Measurements from ENCODE around the gene ERC1.
"Not testable (repeated sequence)": the region's sequence is repeated elsewhere in the genome, so short reads cannot be mapped to it uniquely, and the experiment has no call there.

Gene ERC1

DNA sequence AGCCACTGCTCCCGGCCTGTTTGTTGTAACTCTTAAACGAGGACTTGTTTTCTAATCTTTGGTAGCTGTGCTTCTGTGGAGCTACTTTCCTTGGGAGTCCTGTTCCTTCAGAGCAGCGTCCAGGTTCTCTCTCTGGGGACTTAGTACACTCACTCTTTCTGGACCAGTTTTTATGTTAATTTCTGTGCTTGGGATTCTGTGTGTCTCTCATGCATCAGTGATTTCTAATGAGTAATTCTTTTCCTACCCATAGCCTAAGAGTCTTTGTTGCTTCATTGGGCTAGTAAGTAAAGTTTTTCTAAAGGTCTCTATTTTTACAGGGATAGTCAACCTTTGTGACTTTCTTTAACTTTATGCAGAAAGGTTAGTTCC lies 314.0 kb downstream of the ERC1 start:
- no peaks in the 10 kb centered on the region for H3K4me1 ChIP-seq (ENCODE audit: control insufficient read depth, insufficient read depth, low read length)
- no peaks in the 10 kb centered on the region for H3K36me3 ChIP-seq (ENCODE audit: control insufficient read depth, insufficient read depth, low read length)
- H3K4me3 ChIP-seq (ENCODE audit: low read depth, low read length): no peak overlapping the region
- H3K27ac ChIP-seq (ENCODE audit: low read depth, low read length): no peak overlapping the region
- H3K9me3 ChIP-seq (ENCODE audit: control insufficient read depth, insufficient read depth, low read depth, low read length): peaks cover under 1% of the 10 kb centered on the region; the same call in 1 of the 2 replicates
- H3K27me3 ChIP-seq (ENCODE audit: control insufficient read depth, insufficient read depth, low read length): no peaks in the 10 kb centered on the region
- H3K9ac ChIP-seq (ENCODE audit: low read length): no peak overlapping the region

DNA sequence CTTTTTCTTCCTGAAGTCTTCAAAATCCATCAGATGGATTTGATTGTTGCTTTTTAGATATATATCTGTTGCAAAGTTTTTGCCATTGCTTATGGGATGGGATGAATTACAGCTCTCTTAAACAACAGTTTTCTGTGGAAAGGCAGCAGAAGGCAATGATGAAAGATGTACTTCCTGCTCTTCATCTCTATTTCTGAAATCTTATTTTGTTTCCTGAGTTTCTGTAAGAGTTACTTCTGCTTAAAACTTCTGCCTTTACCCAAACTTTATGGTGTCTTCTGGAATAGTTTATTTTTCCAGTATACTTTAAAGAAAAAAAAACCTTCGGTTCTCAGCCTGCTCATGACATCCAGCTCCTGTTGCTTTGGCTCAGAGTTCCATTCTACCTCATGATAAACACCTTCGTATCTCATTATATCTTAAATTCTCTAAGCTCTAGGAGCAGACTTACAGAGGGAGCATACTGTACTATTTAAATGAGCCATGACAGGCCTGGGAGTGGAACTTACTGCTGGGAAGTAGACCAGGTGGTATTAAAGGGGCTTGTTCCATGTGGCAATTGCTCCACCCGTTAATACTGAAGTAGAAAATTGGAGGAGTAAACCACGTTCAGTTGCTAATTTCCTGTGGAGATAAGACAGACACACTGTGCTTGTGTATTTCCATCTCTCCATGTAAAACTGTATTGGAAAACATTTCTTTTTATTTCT lies 314.9 kb downstream of the ERC1 start:
- Histone ChIP-seq H3K9ac (ENCODE audit: low read length) (no peak overlapping the region), H3K27me3 (ENCODE audit: control insufficient read depth, insufficient read depth, low read length) (no peaks in the 10 kb centered on the region), H3K9me3 (ENCODE audit: control insufficient read depth, insufficient read depth, low read depth, low read length) (no peaks in the 10 kb centered on the region), H3K36me3 (ENCODE audit: control insufficient read depth, insufficient read depth, low read length) (no peaks in the 10 kb centered on the region), H3K27ac (ENCODE audit: low read depth, low read length) (no peak overlapping the region), H3K4me3 (ENCODE audit: low read depth, low read length) (no peak overlapping the region), H3K4me1 (ENCODE audit: control insufficient read depth, insufficient read depth, low read length) (no peaks in the 10 kb centered on the region)

DNA sequence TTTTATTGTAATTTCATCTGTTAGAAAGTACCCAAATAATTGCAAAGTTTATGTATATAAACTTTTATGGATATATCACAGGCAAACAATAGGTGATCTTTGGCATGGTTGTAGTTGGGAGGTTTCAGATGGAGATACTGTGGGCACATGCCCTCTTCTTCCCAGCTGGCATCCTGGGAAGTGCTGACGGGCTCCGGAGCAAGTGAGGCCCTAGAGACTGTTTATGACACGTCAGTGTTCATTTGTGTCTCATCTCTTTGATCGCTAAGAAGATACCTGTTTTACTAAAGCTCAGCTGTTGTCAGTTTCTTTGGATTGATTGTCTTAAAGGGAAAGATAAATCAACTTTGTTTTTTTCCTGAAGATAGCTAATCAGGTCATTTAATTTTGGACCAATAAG lies 315.8 kb downstream of the ERC1 start:
- H3K4me1 ChIP-seq (ENCODE audit: control insufficient read depth, insufficient read depth, low read length): no peaks in the 10 kb centered on the region
- no peaks in the 10 kb centered on the region for H3K27me3 ChIP-seq (ENCODE audit: control insufficient read depth, insufficient read depth, low read length)
- no peak overlapping the region for H3K27ac ChIP-seq (ENCODE audit: low read depth, low read length)
- no peak overlapping the region for H3K4me3 ChIP-seq (ENCODE audit: low read depth, low read length)
- no peaks in the 10 kb centered on the region for H3K36me3 ChIP-seq (ENCODE audit: control insufficient read depth, insufficient read depth, low read length)
- no peak overlapping the region for H3K9ac ChIP-seq (ENCODE audit: low read length)
- H3K9me3 ChIP-seq (ENCODE audit: control insufficient read depth, insufficient read depth, low read depth, low read length): no peaks in the 10 kb centered on the region

DNA sequence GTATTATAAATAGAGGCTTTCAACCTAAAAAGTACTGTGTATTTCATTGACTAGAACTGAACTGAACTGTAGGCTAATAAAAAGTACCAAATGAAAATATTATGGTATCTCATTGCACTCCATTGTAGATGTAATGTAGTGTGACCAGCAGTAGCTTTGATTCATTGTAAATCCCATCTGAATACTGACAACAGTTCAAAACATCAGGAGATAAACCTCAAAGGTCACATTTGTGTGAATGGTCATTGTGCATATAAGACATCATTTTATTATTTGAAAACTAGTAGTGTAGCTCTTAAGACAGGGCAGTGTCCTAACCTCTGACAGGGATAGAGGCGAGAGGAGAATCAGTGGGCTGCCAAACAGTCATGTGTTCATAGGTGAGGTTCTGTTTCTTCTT lies 316.8 kb downstream of the ERC1 start:
- Histone ChIP-seq H3K9ac (ENCODE audit: low read length) (no peak overlapping the region), H3K9me3 (ENCODE audit: control insufficient read depth, insufficient read depth, low read depth, low read length) (no peaks in the 10 kb centered on the region), H3K4me1 (ENCODE audit: control insufficient read depth, insufficient read depth, low read length) (no peaks in the 10 kb centered on the region), H3K27me3 (ENCODE audit: control insufficient read depth, insufficient read depth, low read length) (no peaks in the 10 kb centered on the region), H3K4me3 (ENCODE audit: low read depth, low read length) (no peak overlapping the region), H3K27ac (ENCODE audit: low read depth, low read length) (no peak overlapping the region), H3K36me3 (ENCODE audit: control insufficient read depth, insufficient read depth, low read length) (no peaks in the 10 kb centered on the region)

DNA sequence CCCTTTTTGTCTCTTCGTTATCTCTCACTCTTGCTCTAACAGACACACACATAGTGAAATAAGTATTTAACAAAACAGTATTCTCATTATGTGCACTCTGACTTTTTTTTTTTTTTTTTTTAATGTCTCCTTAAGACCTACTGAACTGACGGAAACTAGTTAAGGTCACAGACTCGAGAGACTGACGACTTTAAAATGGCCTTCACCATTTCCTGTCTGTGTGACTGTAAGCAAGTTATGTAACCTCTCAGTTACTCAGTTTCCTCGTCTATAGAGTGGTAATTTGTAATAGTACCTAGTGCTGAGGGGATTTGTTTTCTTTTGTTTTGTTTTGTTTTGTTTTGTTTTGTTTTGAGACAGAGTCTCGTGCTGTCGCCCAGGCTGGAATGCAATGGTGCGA lies 318.6 kb downstream of the ERC1 start:
- H3K36me3 ChIP-seq (ENCODE audit: control insufficient read depth, insufficient read depth, low read length): peaks cover 3% of the 10 kb centered on the region; the same call in 1 of the 2 replicates
- H3K9ac ChIP-seq (ENCODE audit: low read length): no peak overlapping the region
- no peaks in the 10 kb centered on the region for H3K9me3 ChIP-seq (ENCODE audit: control insufficient read depth, insufficient read depth, low read depth, low read length)
- H3K4me3 ChIP-seq (ENCODE audit: low read depth, low read length): no peak overlapping the region
- no peaks in the 10 kb centered on the region for H3K27me3 ChIP-seq (ENCODE audit: control insufficient read depth, insufficient read depth, low read length)
- H3K27ac ChIP-seq (ENCODE audit: low read depth, low read length): no peak overlapping the region
- H3K4me1 ChIP-seq (ENCODE audit: control insufficient read depth, insufficient read depth, low read length): no peaks in the 10 kb centered on the region

DNA sequence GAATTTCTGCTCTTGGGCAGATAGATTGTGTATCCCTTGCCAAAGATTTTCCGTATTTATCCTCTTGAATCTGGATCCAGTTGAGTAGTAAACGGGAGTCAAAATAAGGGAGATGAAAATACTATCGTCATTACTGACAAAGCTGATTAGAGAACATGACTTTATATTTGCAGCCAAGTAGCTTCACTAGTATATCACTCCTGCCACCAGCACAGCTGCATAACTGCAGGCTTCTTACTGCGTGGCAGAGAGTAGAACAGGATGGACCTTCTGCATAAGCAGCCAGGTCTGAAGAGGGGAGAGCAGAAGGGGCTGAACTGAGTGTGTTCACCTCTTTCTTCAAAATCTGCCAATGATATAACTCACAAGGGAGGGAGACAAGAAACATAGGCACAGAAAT lies 319.6 kb downstream of the ERC1 start:
- no peak overlapping the region for H3K4me3 ChIP-seq (ENCODE audit: low read depth, low read length)
- no peaks in the 10 kb centered on the region for H3K4me1 ChIP-seq (ENCODE audit: control insufficient read depth, insufficient read depth, low read length)
- no peaks in the 10 kb centered on the region for H3K9me3 ChIP-seq (ENCODE audit: control insufficient read depth, insufficient read depth, low read depth, low read length)
- no peak overlapping the region for H3K9ac ChIP-seq (ENCODE audit: low read length)
- H3K27me3 ChIP-seq (ENCODE audit: control insufficient read depth, insufficient read depth, low read length): no peaks in the 10 kb centered on the region
- H3K27ac ChIP-seq (ENCODE audit: low read depth, low read length): no peak overlapping the region
- H3K36me3 ChIP-seq (ENCODE audit: control insufficient read depth, insufficient read depth, low read length): peaks cover 3% of the 10 kb centered on the region; the same call in 1 of the 2 replicates

DNA sequence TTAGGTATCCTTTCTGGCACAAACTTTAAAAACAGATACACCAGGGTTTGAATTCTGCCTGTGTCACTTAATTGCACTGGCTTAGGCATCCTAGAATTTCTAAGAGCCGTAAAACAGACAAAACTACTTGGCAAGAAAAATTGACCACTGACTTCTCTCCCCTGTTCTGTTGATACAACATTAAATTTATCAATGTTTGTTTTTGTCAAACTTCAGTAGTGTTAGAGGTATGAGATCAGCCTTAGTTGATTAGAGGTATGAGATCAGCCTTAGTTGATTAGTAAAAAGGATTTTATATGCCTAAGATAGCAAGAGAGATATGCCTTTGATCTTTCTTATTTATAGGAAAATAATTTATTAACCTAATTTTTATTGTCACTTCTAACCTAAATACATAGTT lies 320.1 kb downstream of the ERC1 start:
- H3K36me3 ChIP-seq (ENCODE audit: control insufficient read depth, insufficient read depth, low read length): peaks cover 3% of the 10 kb centered on the region; the same call in 1 of the 2 replicates
- no peak overlapping the region for H3K4me3 ChIP-seq (ENCODE audit: low read depth, low read length)
- H3K27me3 ChIP-seq (ENCODE audit: control insufficient read depth, insufficient read depth, low read length): no peaks in the 10 kb centered on the region
- H3K9me3 ChIP-seq (ENCODE audit: control insufficient read depth, insufficient read depth, low read depth, low read length): no peaks in the 10 kb centered on the region
- no peaks in the 10 kb centered on the region for H3K4me1 ChIP-seq (ENCODE audit: control insufficient read depth, insufficient read depth, low read length)
- H3K27ac ChIP-seq (ENCODE audit: low read depth, low read length): no peak overlapping the region
- H3K9ac ChIP-seq (ENCODE audit: low read length): no peak overlapping the region

DNA sequence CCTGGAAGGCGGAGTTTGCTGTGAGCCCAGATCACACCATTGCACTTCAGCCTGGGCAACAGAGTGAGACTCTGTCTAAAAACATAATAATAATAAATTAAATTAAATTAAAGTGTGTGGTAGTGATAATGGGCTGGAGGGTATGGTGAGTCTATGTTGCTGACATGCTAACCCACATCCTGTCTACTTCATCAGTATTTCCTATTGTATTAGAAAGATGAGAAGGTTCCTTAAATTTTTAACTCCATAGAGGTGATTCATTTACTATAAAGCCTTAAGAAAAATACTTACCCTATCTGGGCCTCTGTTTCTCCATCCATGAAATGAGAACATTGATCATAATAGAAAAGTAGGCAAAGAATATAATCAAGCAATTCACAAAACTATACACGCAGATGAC lies 322.9 kb downstream of the ERC1 start:
- H3K4me1 ChIP-seq (ENCODE audit: control insufficient read depth, insufficient read depth, low read length): peaks cover 8% of the 10 kb centered on the region
- H3K36me3 ChIP-seq (ENCODE audit: control insufficient read depth, insufficient read depth, low read length): peaks cover 3% of the 10 kb centered on the region; the same call in 1 of the 2 replicates
- H3K9me3 ChIP-seq (ENCODE audit: control insufficient read depth, insufficient read depth, low read depth, low read length): no peaks in the 10 kb centered on the region
- no peak overlapping the region for H3K4me3 ChIP-seq (ENCODE audit: low read depth, low read length)
- H3K27ac ChIP-seq (ENCODE audit: low read depth, low read length): no peak overlapping the region
- no peaks in the 10 kb centered on the region for H3K27me3 ChIP-seq (ENCODE audit: control insufficient read depth, insufficient read depth, low read length)
- H3K9ac ChIP-seq (ENCODE audit: low read length): no peak overlapping the region

DNA sequence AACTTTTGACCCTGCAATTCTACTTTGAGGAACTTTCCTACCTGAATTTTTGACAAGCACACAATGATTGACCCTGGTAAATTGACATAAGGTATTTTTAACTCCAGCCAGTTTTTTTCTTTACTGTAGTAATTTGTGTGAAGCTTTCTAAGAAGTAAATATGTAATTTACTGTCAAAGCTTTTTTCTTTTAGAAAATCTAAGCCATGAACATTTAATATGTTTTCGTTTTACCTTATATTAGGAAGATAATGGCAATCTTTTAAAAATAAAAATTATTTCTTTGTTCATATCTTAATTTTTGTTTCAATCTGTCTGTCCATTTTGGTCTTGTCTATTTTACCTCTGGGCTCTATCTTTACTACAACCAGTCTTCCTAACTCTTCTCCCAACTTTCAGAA lies 323.5 kb downstream of the ERC1 start:
- Histone ChIP-seq H3K9me3 (ENCODE audit: control insufficient read depth, insufficient read depth, low read depth, low read length) (no peaks in the 10 kb centered on the region), H3K4me3 (ENCODE audit: low read depth, low read length) (no peak overlapping the region), H3K27ac (ENCODE audit: low read depth, low read length) (no peak overlapping the region), H3K36me3 (ENCODE audit: control insufficient read depth, insufficient read depth, low read length) (peaks cover 3% of the 10 kb centered on the region; the same call in 1 of the 2 replicates), H3K4me1 (ENCODE audit: control insufficient read depth, insufficient read depth, low read length) (peaks cover 14% of the 10 kb centered on the region), H3K27me3 (ENCODE audit: control insufficient read depth, insufficient read depth, low read length) (no peaks in the 10 kb centered on the region), H3K9ac (ENCODE audit: low read length) (no peak overlapping the region)

DNA sequence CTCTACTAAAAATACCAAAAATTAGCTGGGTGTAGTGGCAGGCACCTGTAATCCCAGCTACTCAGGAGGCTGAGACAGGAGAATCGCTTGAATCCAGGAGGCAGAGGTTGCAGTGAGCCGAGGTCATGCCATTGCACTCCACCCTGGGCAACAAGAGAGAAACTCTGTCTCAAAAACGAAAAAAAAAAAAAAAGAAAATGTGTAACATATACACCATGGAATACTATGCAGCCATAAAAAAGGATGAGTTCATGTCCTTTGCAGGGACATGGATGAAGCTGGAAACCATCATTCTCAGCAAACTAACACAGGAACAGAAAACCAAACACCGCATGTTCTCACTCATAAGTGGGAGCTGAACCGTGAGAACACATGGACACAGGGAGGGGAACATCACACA lies 326.0 kb downstream of the ERC1 start:
- not testable (repeated sequence) for H3K36me3 ChIP-seq (ENCODE audit: control insufficient read depth, insufficient read depth, low read length); H3K4me3 ChIP-seq (ENCODE audit: low read depth, low read length); H3K27me3 ChIP-seq (ENCODE audit: control insufficient read depth, insufficient read depth, low read length); H3K27ac ChIP-seq (ENCODE audit: low read depth, low read length); H3K9me3 ChIP-seq (ENCODE audit: control insufficient read depth, insufficient read depth, low read depth, low read length); H3K9ac ChIP-seq (ENCODE audit: low read length)
- peaks cover 14% of the 10 kb centered on the region for H3K4me1 ChIP-seq (ENCODE audit: control insufficient read depth, insufficient read depth, low read length)

DNA sequence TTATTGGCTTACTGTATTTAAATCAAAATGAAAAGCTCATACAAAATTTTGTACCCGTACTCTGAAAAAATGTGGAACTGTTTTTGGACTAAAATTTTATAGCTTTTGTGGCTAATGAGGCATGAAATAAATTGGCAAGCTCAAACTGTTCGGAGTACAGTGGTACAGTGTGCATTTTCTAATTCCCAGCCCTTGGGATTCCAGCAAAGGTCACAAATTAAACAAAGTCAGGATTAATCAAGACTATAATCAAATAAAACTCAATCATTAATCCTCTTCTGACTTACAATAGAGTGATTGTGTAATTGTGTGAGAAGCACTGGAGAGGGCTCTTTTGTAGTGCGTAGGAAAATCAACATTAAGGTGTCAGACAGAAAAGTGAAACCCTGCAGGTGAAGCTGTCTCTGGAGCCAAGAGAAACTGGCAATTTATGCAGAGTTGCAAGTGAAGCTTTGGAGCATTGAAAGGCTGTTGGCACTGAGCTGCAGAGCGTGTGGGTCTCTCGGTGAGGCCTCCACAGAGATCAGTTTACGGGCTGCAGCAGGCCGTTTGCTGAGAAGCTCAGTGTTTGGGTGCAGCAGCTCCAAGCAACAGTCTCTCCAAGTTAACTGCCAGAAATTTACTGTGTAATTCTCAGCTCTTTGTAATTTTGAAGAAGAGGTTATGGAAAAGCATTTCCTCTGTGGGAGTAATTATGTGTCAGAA lies 327.5 kb downstream of the ERC1 start:
- H3K4me3 ChIP-seq (ENCODE audit: low read depth, low read length): no peak overlapping the region
- no peak overlapping the region for H3K27ac ChIP-seq (ENCODE audit: low read depth, low read length)

More for the DNA sequence above, 327.5 kb downstream of the ERC1 start:
- H3K9me3 ChIP-seq (ENCODE audit: control insufficient read depth, insufficient read depth, low read depth, low read length): no peaks in the 10 kb centered on the region
- no peaks in the 10 kb centered on the region for H3K36me3 ChIP-seq (ENCODE audit: control insufficient read depth, insufficient read depth, low read length)
- no peak overlapping the region for H3K9ac ChIP-seq (ENCODE audit: low read length)
- H3K27me3 ChIP-seq (ENCODE audit: control insufficient read depth, insufficient read depth, low read length): no peaks in the 10 kb centered on the region
- H3K4me1 ChIP-seq (ENCODE audit: control insufficient read depth, insufficient read depth, low read length): peaks cover 14% of the 10 kb centered on the region

Data from HUES6 (cell line).